Spleen (tissue), 7 donors: ENCODE measurements around the gene SOX15.

Experiments used
- POLR2A ChIP-seq, 3 donors: fragments of 450-650 bp; IDR thresholded peaks; one replicate each; pipeline ENCODE4 v1.5.1; 2017; ENCODE audit warnings: antibody characterized with exemption in 3 of 3, mild to moderate bottlenecking in 1 of 3
- POLR2AphosphoS5 ChIP-seq, 3 donors: sonication (generic); formaldehyde crosslinking; IDR thresholded peaks; one replicate each; pipeline ENCODE4 v1.5.1; 2017; ENCODE audit warnings: antibody characterized with exemption in 3 of 3
- TF ChIP-seq, protein P1 (sequence below), 11 experiments: fragments of 200-600 bp in 7 of 11; fragments of 450-650 bp in 4 of 11; sonication (generic) in 4 of 11; IDR thresholded peaks in 8 of 11; conservative IDR thresholded peaks in 3 of 11; 1 replicate in 7 of 11; 2 replicates in 4 of 11; pipeline versions ENCODE4 v1.4.0 to v1.8.0; 2016 to 2021; ENCODE audit warnings: antibody characterized with exemption in 11 of 11, inconsistent platforms in 4 of 11, mild to moderate bottlenecking in 1 of 11
- donor health status: DM: no; HTN: no; CAD: no; lungs with moderate emphysema.
- donor health status: DM: no; HTN: no; CAD: no.
- donor health status: DM: no; HTN: no; CAD: no.

DNA sequence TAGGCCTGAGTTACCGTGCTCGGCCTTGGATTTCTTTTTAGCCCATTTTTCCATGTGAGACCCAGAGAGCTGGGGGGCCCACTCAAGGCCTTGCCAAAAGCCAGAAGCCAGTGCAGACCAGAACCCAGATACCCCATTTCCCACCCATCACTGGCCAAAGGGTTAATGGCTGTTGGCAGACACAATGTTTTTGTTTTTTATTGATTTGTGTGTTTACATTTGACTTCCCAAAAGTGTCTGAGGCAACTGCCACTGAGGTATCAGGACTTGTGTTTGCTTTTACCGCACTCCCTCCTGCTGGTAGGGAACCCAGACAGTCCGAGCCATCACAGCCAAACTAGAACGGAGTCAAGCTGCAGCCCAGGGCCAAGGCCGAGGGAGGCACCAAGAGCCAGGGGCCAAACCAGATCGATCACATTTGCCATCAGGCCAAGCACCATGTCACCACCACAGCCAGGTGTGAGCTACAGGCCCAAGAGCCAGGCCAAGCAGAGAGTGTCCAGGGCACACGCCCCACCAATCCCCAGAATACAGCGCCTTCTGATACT, 48.7 kb downstream of the SOX15 start:
- TF ChIP-seq POLR2AphosphoS5 (IDR thresholded peaks at IDR 0.05) = no peak
- TF ChIP-seq POLR2A (IDR thresholded peaks at IDR 0.05) = no peak
- TF ChIP-seq, protein P1, sequence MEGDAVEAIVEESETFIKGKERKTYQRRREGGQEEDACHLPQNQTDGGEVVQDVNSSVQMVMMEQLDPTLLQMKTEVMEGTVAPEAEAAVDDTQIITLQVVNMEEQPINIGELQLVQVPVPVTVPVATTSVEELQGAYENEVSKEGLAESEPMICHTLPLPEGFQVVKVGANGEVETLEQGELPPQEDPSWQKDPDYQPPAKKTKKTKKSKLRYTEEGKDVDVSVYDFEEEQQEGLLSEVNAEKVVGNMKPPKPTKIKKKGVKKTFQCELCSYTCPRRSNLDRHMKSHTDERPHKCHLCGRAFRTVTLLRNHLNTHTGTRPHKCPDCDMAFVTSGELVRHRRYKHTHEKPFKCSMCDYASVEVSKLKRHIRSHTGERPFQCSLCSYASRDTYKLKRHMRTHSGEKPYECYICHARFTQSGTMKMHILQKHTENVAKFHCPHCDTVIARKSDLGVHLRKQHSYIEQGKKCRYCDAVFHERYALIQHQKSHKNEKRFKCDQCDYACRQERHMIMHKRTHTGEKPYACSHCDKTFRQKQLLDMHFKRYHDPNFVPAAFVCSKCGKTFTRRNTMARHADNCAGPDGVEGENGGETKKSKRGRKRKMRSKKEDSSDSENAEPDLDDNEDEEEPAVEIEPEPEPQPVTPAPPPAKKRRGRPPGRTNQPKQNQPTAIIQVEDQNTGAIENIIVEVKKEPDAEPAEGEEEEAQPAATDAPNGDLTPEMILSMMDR (IDR thresholded peaks at IDR 0.05 in 8 of 11, conservative IDR thresholded peaks at IDR 0.05 in 3 of 11) = no peak
